ENCODE data around the gene MMP2. TPM values are rescaled to one million over a fixed set of nuclear protein-coding genes. Genes with fewer than 3 reads are reported as not detected.

The MMP2 gene
- total RNA-seq, 1 experiment from 2014 or later, result 305 TPM

DNA sequence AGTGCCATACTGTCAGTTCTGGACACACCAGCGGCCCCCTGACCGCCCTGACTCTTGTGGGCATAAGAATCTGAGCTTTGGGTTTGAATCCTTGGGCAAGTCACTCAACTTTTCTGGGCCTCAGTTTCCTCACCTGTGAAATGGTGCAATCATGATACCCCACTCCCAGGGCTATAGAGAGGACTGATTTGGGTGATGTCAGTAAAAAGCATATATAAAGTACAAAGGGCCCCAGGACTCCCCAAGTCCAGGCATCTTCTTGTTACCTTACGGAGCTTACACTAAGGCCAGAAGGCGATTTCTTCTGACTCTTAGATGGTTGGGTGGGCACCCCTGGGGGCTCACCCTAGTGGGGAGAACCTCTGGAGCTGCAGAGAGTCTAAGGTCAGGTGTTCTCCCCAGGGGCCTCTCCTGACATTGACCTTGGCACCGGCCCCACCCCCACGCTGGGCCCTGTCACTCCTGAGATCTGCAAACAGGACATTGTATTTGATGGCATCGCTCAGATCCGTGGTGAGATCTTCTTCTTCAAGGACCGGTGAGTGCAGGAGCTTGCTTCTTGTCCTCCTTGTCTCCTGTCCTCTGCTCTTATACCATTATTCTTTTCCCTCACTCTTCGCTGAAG lies 13.9 kb downstream of the MMP2 start:
- no peak overlapping the region for H3K27ac ChIP-seq
- DNase-seq (ENCODE audit: low read depth in 1 of 2, low spot score in 2 of 2), result no peak
- H3K9me3 ChIP-seq (replicated peaks), result no peaks in the 10 kb centered on the region
- H3K4me1 ChIP-seq (replicated peaks), result peaks cover 51% of the 10 kb centered on the region
- H3K36me3 ChIP-seq, result peaks cover 89% of the 10 kb centered on the region
- H3K4me3 ChIP-seq, result no peak overlapping the region
- H3K27me3 ChIP-seq (replicated peaks), result no peaks in the 10 kb centered on the region

DNA sequence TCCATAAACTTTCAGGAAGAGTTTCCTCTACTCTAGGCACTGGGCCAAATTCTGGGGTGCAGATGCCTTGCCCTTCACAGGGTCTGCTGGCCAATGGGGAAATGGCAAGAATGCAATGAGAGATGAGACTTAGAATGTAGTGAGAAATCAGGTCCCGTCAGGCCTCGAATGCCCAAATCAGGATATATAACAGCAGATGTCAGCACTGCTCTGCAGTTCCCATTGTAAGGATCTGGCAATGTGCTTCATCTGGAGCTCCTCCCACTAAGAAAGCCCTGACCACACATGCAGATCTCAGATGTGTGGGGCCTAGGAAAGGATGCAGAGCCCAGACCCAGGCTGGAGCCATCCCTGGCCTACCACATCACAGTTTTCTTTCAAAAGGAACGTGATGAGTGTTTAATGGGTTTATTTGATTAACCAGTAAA lies 16.0 kb downstream of the MMP2 start:
- H3K36me3 ChIP-seq, result peaks cover 85% of the 10 kb centered on the region
- peak overlapping the region; percentile 51 for H3K27ac ChIP-seq
- H3K4me1 ChIP-seq (replicated peaks), result peaks cover 57% of the 10 kb centered on the region

DNA sequence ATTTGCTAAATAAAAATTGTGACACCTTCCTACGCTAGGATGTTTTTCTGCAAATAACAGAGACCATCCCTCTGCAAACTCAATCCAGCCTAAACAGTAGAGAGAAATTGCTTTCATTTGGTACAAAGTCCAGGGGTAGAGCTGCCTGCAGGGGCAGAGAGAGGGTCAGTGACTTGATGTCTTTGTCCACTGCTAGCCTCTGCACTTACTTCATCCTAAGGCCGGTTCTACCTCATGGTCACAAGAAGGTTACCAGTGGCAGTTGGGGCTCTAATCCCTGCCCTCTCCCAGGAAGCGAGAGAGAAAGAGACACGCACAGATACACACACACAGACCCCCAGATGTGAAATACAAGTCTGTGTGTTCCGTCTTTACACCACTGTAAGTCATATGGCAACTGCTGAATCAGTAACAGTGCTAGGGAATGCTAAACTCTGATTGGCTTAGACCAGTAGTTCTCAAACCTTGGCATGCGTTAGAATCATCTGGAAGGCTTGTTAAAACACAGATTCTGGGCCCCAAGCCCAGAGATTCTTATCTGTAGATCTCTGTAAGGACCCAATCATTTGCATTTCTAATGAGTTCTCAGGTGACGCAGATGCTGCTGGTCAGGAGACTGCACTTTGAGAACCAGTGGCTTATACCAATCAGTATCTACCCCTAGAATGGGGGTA lies 16.8 kb downstream of the MMP2 start:
- Histone ChIP-seq H3K36me3 (peaks cover 84% of the 10 kb centered on the region), H3K27me3 (replicated peaks) (no peaks in the 10 kb centered on the region), H3K27ac (peak overlapping the region; percentile 51), H3K9me3 (replicated peaks) (no peaks in the 10 kb centered on the region), H3K4me1 (replicated peaks) (peaks cover 64% of the 10 kb centered on the region), H3K4me3 (no peak overlapping the region)
- no peak for DNase-seq (ENCODE audit: low read depth in 1 of 2, low spot score in 2 of 2)

More for the DNA sequence above, 16.0 kb downstream of the MMP2 start:
- Histone ChIP-seq H3K27me3 (replicated peaks) (no peaks in the 10 kb centered on the region), H3K9me3 (replicated peaks) (no peaks in the 10 kb centered on the region), H3K4me3 (no peak overlapping the region)
- peak; percentile 90 to 93 for DNase-seq (ENCODE audit: low read depth in 1 of 2, low spot score in 2 of 2)

DNA sequence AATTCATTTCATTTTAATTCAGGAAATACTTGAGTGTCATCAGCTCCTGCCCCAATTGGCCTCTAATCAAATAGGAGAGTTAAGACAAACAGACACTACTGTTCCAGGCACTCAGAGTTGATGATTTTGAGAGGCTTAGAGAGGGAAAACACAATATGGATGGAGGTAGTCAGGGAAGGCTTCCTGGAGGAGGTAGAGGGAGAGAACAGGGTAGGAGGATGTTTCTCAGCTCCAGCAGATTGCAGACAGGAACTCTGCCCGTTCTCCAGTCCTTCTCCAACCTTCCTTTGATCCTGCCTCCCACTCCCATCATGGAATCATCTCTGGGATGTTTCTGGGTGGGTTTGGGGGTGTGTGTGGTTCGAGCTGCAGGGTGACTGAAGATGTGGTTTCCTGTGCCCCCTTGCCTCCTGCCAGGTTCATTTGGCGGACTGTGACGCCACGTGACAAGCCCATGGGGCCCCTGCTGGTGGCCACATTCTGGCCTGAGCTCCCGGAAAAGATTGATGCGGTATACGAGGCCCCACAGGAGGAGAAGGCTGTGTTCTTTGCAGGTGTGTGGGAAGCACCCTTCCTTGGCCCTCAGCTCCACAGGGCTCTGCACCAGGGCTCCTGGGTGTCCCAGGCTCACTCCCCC lies 17.6 kb downstream of the MMP2 start:
- Histone ChIP-seq H3K9me3 (replicated peaks) (no peaks in the 10 kb centered on the region), H3K4me1 (replicated peaks) (peaks cover 73% of the 10 kb centered on the region), H3K36me3 (peaks cover 86% of the 10 kb centered on the region), H3K4me3 (no peak overlapping the region), H3K27me3 (replicated peaks) (no peaks in the 10 kb centered on the region), H3K27ac (no peak overlapping the region)
- DNase-seq (ENCODE audit: low read depth in 1 of 2, low spot score in 2 of 2), result no peak

DNA sequence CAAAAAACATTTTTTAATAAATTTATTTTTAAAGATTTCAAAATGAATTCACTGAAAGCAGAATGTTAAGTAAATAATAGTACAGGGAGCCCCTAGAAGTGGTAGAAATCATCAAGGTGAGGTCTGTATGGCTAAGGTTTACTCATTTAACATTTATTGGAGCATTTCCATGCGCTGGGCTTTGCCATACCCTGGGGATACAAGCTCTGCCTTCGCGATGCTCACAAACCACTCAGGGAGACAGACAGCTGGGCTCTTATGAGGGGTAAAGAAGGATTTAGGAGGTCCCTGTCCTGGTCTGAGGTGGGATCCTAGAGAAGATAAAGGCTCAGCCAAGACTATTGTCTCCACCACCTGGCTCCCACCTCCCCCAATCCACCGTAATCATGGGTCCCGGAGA lies 18.6 kb downstream of the MMP2 start:
- no peaks in the 10 kb centered on the region for H3K9me3 ChIP-seq (replicated peaks)
- peaks cover 82% of the 10 kb centered on the region for H3K4me1 ChIP-seq (replicated peaks)
- H3K27ac ChIP-seq, result no peak overlapping the region
- peaks cover 90% of the 10 kb centered on the region for H3K36me3 ChIP-seq
- DNase-seq (ENCODE audit: low read depth in 1 of 2, low spot score in 2 of 2), result no peak
- no peaks in the 10 kb centered on the region for H3K27me3 ChIP-seq (replicated peaks)
- H3K4me3 ChIP-seq, result no peak overlapping the region

DNA sequence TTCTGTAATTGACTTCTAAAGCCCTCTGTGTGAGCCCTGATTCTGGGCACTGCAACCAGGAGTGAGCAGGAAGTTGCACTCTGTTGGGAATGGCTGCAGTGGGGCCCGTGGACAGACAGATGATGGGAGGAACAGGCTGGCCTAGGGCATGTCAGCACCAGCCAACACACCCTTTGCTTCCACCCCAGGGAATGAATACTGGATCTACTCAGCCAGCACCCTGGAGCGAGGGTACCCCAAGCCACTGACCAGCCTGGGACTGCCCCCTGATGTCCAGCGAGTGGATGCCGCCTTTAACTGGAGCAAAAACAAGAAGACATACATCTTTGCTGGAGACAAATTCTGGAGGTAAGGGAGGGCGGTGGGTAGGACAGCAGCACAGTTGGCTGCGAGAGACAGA lies 19.1 kb downstream of the MMP2 start:
- Histone ChIP-seq H3K27ac (no peak overlapping the region), H3K4me1 (replicated peaks) (peaks cover 87% of the 10 kb centered on the region), H3K36me3 (peaks cover 90% of the 10 kb centered on the region), H3K4me3 (no peak overlapping the region), H3K27me3 (replicated peaks) (no peaks in the 10 kb centered on the region), H3K9me3 (replicated peaks) (no peaks in the 10 kb centered on the region)
- DNase-seq (ENCODE audit: low read depth in 1 of 2, low spot score in 2 of 2), result no peak

DNA sequence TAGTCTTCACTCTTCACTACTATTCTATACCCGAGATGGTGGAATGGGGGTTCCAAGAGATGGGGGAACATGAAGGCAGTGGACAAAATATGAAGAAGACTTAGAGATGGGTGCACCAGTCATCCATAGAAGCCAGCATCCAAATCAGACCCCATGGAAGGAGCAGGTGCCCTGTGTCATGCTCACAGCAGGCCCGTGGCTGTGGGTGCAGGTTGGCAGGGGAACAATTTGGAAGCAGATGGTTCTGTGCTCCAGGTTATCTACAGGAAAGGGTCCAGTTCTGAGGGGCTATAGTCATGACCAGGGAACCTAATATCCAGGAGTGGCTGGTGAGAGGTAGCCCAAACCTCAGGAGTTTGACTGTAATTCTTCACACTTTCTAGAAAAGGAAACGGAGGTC lies 20.3 kb downstream of the MMP2 start:
- Histone ChIP-seq H3K4me1 (replicated peaks) (peaks cover 89% of the 10 kb centered on the region), H3K27me3 (replicated peaks) (no peaks in the 10 kb centered on the region), H3K9me3 (replicated peaks) (no peaks in the 10 kb centered on the region), H3K4me3 (no peak overlapping the region), H3K36me3 (peaks cover 90% of the 10 kb centered on the region), H3K27ac (peak overlapping the region; percentile 68)
- peak; percentile 14 to 38 for DNase-seq (ENCODE audit: low read depth in 1 of 2, low spot score in 2 of 2)

DNA sequence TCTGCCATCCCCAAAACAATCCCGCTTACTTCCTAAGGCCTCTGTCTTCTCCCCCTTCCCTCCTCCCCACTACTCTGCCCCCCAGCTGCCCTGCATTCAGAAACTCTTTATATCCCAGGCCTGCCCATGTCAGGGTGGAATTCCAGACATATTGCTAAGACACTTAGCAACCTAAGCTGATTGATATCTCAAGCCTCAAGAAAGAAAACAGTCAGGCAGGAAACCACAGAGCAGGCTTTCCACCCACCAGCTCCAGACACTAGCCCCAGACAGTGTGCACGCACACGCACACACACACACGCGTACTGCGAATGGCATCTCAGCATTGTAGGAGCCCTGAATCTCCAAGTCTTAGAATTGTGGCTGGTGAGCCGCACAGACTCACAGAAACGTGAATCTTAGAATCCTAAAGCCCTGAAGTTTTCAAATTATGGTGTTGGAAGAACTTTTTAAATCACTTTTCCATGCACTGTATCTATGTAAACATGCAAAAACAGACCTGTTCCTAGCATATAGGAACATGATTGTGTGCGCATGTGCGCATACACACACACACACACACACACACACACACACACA lies 21.0 kb downstream of the MMP2 start:
- Histone ChIP-seq H3K36me3 (peaks cover 93% of the 10 kb centered on the region), H3K4me3 (no peak overlapping the region), H3K9me3 (replicated peaks) (no peaks in the 10 kb centered on the region), H3K27ac (peak overlapping the region; percentile 78), H3K4me1 (replicated peaks) (peaks cover 82% of the 10 kb centered on the region), H3K27me3 (replicated peaks) (no peaks in the 10 kb centered on the region)
- peak; percentile 95 to 96 for DNase-seq (ENCODE audit: low read depth in 1 of 2, low spot score in 2 of 2)

DNA sequence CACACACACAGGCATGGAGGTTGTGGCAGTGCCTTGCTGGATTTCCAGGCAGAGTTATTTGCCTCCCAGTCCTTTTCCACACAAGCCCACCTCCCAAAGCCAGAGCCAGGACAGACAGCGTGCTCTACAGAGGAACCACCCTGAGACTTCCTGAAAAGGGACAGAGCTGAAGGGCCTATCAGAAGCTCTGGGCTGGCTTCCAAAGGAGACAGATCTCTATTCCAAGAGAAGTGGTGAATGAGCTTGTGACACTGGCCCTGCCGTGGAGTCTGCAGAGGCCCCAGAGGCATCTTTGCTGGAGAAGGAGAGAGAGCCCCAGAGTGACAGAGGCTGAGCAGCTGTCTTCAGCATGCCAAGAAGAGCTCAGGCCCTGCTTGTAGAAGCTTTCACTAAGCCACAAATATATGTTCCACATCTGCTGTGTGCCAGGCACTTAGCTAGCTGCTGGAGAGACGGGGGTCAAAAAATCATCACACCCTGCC lies 21.6 kb downstream of the MMP2 start:
- Histone ChIP-seq H3K36me3 (peaks cover 95% of the 10 kb centered on the region), H3K27ac (peak overlapping the region; percentile 78), H3K27me3 (replicated peaks) (no peaks in the 10 kb centered on the region), H3K4me1 (replicated peaks) (peaks cover 77% of the 10 kb centered on the region), H3K9me3 (replicated peaks) (no peaks in the 10 kb centered on the region), H3K4me3 (no peak overlapping the region)
- peak in 1 of 2 experiments; percentile 57 for DNase-seq (ENCODE audit: low read depth in 1 of 2, low spot score in 2 of 2)

DNA sequence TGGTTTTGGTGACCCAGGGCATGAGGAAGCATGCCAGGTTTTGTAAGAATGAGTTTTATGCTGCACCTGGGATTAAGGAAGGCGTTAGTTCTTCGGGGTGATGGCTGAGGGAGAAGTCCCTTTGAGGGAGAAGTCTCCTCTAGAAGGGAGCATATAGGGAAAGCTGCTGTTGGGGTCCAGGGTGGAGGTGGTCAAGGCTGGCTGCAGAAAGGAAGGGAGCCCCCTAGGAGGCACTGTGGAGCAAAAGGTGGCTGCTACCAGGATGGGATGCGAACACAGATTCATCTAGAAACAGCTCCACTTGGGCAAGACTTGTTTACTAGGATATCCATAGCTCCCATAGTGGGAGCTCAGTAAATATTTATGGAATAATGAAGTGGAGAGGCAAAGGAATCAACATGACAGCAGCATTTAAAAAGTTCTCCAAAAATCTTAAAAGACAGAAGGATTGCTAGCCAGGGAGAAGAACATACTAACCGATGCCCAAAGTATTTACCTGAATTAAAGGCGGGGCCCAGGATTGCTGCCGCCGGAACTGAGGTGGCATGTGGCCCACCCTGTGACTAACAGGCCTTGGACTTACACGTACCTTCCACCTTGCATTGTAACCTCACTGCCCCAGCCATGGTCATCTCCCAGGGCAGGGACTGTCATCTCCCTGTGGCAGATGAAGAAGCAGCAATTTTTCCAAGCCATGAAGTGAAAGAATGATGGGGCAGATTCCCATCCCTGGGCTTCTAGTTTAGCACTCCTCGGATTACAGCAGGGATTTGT lies 22.7 kb downstream of the MMP2 start:
- Histone ChIP-seq H3K27ac (no peak overlapping the region), H3K36me3 (peaks cover 95% of the 10 kb centered on the region), H3K4me3 (no peak overlapping the region), H3K27me3 (replicated peaks) (no peaks in the 10 kb centered on the region), H3K9me3 (replicated peaks) (no peaks in the 10 kb centered on the region), H3K4me1 (replicated peaks) (peaks cover 66% of the 10 kb centered on the region)
- peak in 1 of 2 experiments; percentile 47 for DNase-seq (ENCODE audit: low read depth in 1 of 2, low spot score in 2 of 2)

DNA sequence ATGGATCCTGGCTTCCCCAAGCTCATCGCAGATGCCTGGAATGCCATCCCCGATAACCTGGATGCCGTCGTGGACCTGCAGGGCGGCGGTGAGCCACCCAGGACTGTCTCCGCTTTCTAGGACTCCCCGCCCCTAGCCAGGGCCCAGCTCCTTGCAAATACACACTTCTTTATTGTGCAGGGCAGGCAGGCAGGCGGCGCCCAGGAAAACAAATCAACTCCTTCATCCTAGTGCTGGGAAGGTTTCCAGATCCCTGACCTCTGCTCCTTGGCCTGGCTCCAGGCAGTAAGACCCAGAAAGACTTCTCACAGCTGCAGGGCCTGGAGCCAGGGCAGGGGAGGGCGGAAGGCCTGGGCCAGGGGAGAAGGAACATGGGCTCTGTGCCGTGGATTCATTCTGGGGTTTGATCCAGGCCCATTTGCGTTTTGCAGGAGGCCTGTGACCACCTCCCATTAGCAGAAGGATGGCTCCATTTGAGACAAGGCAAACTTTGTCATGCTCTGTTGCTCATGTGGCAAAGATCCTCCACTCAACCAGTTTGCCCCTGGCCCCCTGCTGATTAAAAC lies 23.9 kb downstream of the MMP2 start:
- no peaks in the 10 kb centered on the region for H3K27me3 ChIP-seq (replicated peaks)
- H3K9me3 ChIP-seq (replicated peaks), result no peaks in the 10 kb centered on the region
- no peak overlapping the region for H3K4me3 ChIP-seq
- peak; percentile 60 to 67 for DNase-seq (ENCODE audit: low read depth in 1 of 2, low spot score in 2 of 2)
- H3K27ac ChIP-seq, result no peak overlapping the region
- peaks cover 95% of the 10 kb centered on the region for H3K36me3 ChIP-seq
- H3K4me1 ChIP-seq (replicated peaks), result peaks cover 63% of the 10 kb centered on the region

DNA sequence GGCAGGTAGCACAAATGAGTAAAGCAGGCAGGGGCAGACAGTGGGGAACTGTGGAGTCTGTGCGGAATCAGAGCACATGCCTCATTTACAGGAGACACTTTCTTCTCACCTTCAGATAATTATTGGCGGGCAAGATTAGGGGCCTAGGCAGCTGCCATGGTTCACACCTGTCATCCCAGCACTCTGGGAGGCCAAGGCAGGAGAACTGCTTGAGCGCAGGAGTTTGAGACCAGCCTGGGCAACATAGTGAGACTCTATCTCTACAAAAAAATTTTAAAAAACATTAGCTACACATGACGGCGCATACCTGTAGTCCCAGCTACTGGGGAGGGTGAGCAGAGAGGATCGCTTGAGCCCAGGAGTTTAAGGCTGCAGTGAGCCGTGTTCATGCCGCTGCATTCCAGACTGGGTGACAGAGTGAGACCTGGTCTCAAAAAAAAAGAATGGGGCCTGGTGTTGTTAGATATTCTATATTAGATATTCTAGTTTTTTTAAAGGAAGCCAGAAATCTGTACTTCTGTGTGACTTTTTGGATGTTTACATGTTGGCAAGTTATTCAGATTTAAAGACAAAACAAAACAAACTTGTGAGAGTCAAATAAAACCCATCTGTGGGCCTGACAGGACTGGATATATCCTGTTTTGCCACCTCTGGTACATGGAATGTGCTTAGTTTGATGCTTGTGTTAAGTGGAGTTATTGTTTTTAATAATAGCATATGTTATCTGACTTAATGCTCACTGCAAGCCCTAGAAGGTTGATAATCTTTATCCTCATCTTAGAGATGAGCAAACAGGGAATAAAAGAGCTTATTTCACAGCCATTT lies 24.9 kb downstream of the MMP2 start:
- Histone ChIP-seq H3K4me1 (replicated peaks) (peaks cover 52% of the 10 kb centered on the region), H3K27me3 (replicated peaks) (no peaks in the 10 kb centered on the region), H3K4me3 (no peak overlapping the region), H3K27ac (no peak overlapping the region), H3K9me3 (replicated peaks) (no peaks in the 10 kb centered on the region), H3K36me3 (peaks cover 94% of the 10 kb centered on the region)
- DNase-seq (ENCODE audit: low read depth in 1 of 2, low spot score in 2 of 2), result no peak

All from SJSA1 (cell line).